NCI-H510A treated with DMSO at 0.1 percent for 48 hours (cell line): ENCODE data around the gene CHRDL1.
A peak's percentile ranks its signal among the peaks of the same experiment; 100 is the strongest.
"Not testable (repeated sequence)": the region's sequence is repeated elsewhere in the genome, so short reads cannot be mapped to it uniquely, and the experiment has no call there.

ENCODE experiments used
- DNase-seq: peaks from one replicate; lab custom pipeline; 2025; lab: John Stamatoyannopoulos, UW

CHRDL1 gene

GRCh38 chrX:110795645-110796406, at the start of gene CHRDL1:
Gene CHRDL1, minus strand, starts transcription at chrX:110795817. Its CDS starts 3,636 bp downstream, at chrX:110792181.
- peak; percentile 25 for DNase-seq

GRCh38 chrX:110836982-110837381, 41.4 kb upstream of the CHRDL1 start:
- DNase-seq = no peak

- DNase-seq = no peak
Measured at GRCh38 chrX:110836451-110836850, 40.8 kb upstream of the CHRDL1 start.

- DNase-seq = no peak
Measured at GRCh38 chrX:110836001-110836400, 40.4 kb upstream of the CHRDL1 start.

- no peak for DNase-seq
Measured at GRCh38 chrX:110825972-110826371, 30.4 kb upstream of the CHRDL1 start.

GRCh38 chrX:110816543-110816942, 20.9 kb upstream of the CHRDL1 start:
- not testable (repeated sequence) for DNase-seq

- no peak for DNase-seq
Measured at GRCh38 chrX:110806145-110806544, 10.5 kb upstream of the CHRDL1 start.

GRCh38 chrX:110805303-110805702, 9.7 kb upstream of the CHRDL1 start:
- no peak for DNase-seq

GRCh38 chrX:110804446-110804845, 8.8 kb upstream of the CHRDL1 start:
- DNase-seq = no peak

GRCh38 chrX:110803506-110803905, 7.9 kb upstream of the CHRDL1 start:
- DNase-seq = no peak

GRCh38 chrX:110796407-110796697, 735 bp upstream of the CHRDL1 start:
- DNase-seq = peak; percentile 21

- no peak for DNase-seq
Measured at GRCh38 chrX:110794601-110795000, 1.0 kb downstream of the CHRDL1 start.

- DNase-seq = no peak
Measured at GRCh38 chrX:110791071-110791470, 4.5 kb downstream of the CHRDL1 start.

GRCh38 chrX:110786486-110786885, 9.1 kb downstream of the CHRDL1 start:
- no peak for DNase-seq

GRCh38 chrX:110759785-110760184, 35.8 kb downstream of the CHRDL1 start:
- DNase-seq = no peak

- DNase-seq = no peak
Measured at GRCh38 chrX:110758781-110759422, 36.7 kb downstream of the CHRDL1 start.

GRCh38 chrX:110755611-110756010, 40.0 kb downstream of the CHRDL1 start:
- no peak for DNase-seq

- DNase-seq = no peak
Measured at GRCh38 chrX:110755061-110755460, 40.6 kb downstream of the CHRDL1 start.

GRCh38 chrX:110750526-110751189, 45.0 kb downstream of the CHRDL1 start:
- DNase-seq = no peak

- no peak for DNase-seq
Measured at GRCh38 chrX:110748256-110748806, 47.3 kb downstream of the CHRDL1 start.

GRCh38 chrX:110746014-110746413, 49.6 kb downstream of the CHRDL1 start:
- DNase-seq = no peak

- DNase-seq = no peak
Measured at GRCh38 chrX:110745288-110745687, 50.3 kb downstream of the CHRDL1 start.
